ENCODE data around the gene CCNL1.

DNA sequence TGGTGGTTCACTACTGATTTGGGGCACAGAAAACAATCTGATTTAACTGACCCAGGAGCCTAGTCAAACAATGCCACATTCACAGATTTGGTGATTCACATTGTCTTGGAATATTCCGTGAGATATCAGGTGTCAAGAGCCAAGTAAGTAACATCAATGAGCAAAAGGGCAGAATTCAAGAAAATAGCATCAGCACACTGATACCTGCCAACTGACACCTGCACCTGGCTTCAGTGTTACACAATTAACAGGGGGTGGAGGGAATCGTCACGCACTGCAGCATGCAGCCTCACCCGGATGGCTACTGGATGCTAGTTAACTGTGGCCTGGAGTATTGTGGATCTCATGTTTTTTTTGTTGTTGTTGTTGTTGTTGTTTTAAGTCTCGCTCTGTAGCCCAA lies 17.6 kb downstream of the CCNL1 start:
- TF ChIP-seq CTCF (IDR thresholded peaks at IDR 0.05; ENCODE audit: low read length): no peak
- TF ChIP-seq EZH2 (optimal IDR thresholded peaks at IDR 0.05; ENCODE audit: low read depth, low read length): no peak
